PC-3 (cell line): Measurements from ENCODE around the gene LKAAEAR1. TPM values are rescaled to one million over a fixed set of nuclear protein-coding genes. Genes with fewer than 3 reads are reported as not detected.

ENCODE experiments used
- ATAC-seq: fragments of 200-7000 bp; cut with Tn5 transposase; 2 replicates; pipeline ENCODE4 v1.9.1; 2020; ENCODE audit warnings: mild to moderate bottlenecking, moderate library complexity
- BruUV-seq: library from RNA; stranded (reverse); fragments of 400-500 nt; replicated peaks from 2 replicates; lab custom pipeline; 2021; lab: Mats Ljungman, UMichigan
- CTCF ChIA-PET: fragments of 300-600 bp; sonication (Branson Sonifier 250); formaldehyde crosslinking; loops from one replicate; lab custom pipeline; 2022; ENCODE audit warnings: antibody characterized with exemption; lab: Charles Lee
- POLR2A ChIA-PET: fragments of 300-600 bp; sonication (Branson Sonifier 250); formaldehyde crosslinking; loops from one replicate; lab custom pipeline; 2022; ENCODE audit warnings: antibody characterized with exemption; ENCODE audit not compliant: unreplicated experiment; lab: Charles Lee
- DNase-seq: peaks from one replicate; pipeline ENCODE4 v3.0.0-alpha.2; 2015
- H2AFZ ChIP-seq: fragments of 300-600 bp; sonication (generic); 2 replicates; pipeline ENCODE4 v1.6.0; 2016; ENCODE audit warnings: antibody characterized with exemption, low read length
- H3F3A ChIP-seq: fragments of 300-600 bp; sonication (generic); one replicate; pipeline ENCODE4 v1.6.0; 2017; ENCODE audit warnings: antibody characterized with exemption, low read length, control low read depth, mild to moderate bottlenecking; ENCODE audit not compliant: unreplicated experiment
- H3K27ac ChIP-seq: fragments of 300-600 bp; sonication (generic); 2 replicates; pipeline ENCODE4 v1.5.1; 2016; ENCODE audit warnings: mild to moderate bottlenecking, low read length
- H3K27me3 ChIP-seq: fragments of 300-600 bp; sonication (generic); 2 replicates; pipeline ENCODE4 v1.6.1; 2016; ENCODE audit warnings: low read length, mixed read lengths
- H3K36me3 ChIP-seq: fragments of 300-600 bp; sonication (generic); 2 replicates; pipeline ENCODE4 v1.6.1; 2016; ENCODE audit warnings: low read depth, mixed run types, low read length, mixed read lengths
- H3K4me1 ChIP-seq: fragments of 300-600 bp; sonication (generic); 2 replicates; pipeline ENCODE4 v1.5.1; 2016; ENCODE audit warnings: low read length; ENCODE audit not compliant: insufficient read depth
- H3K4me2 ChIP-seq: fragments of 300-600 bp; sonication (generic); 2 replicates; pipeline ENCODE4 v1.6.0; 2016; ENCODE audit warnings: low read length
- H3K4me3 ChIP-seq: fragments of 300-600 bp; sonication (generic); 2 replicates; pipeline ENCODE4 v1.5.1; 2016; ENCODE audit warnings: mild to moderate bottlenecking, low read length, mixed read lengths
- H3K79me2 ChIP-seq: fragments of 300-600 bp; sonication (generic); 2 replicates; pipeline ENCODE4 v1.6.1; 2017; ENCODE audit warnings: low read length, mixed read lengths
- H3K9ac ChIP-seq: fragments of 300-600 bp; sonication (generic); 2 replicates; pipeline ENCODE4 v1.6.0; 2016; ENCODE audit warnings: mild to moderate bottlenecking, low read length
- H3K9me2 ChIP-seq: fragments of 300-600 bp; sonication (generic); replicated peaks from 2 replicates; pipeline ENCODE4 v1.6.1; 2016; ENCODE audit warnings: mixed run types, low read length, mixed read lengths
- H3K9me3 ChIP-seq: fragments of 300-600 bp; sonication (generic); 2 replicates; pipeline ENCODE4 v1.6.1; 2016; ENCODE audit warnings: low read length, mixed read lengths
- H4K20me1 ChIP-seq: fragments of 300-600 bp; sonication (generic); 2 replicates; pipeline ENCODE4 v1.6.1; 2016; ENCODE audit warnings: low read length, mixed read lengths
- EZH2 ChIP-seq: fragments of 300-600 bp; sonication (generic); IDR thresholded peaks from one replicate; pipeline ENCODE4 v1.6.1; 2017; ENCODE audit warnings: antibody characterized with exemption, mild to moderate bottlenecking, low read length; ENCODE audit not compliant: unreplicated experiment
- EZH2phosphoT487 ChIP-seq: fragments of 300-600 bp; sonication (generic); IDR thresholded peaks from 2 replicates; pipeline ENCODE4 v1.6.1; 2018; ENCODE audit warnings: mild to moderate bottlenecking, antibody characterized with exemption, low read length, borderline replicate concordance
- intact Hi-C: fragments of 100-400 bp; cut with micrococcal nuclease; formaldehyde crosslinking; loops from 2 replicates; pipeline ENCODE4 v1.9.0; 2023
- total RNA-seq: library from RNA; depleted of rRNA; stranded (reverse); fragments of >200 nt; gene quantifications from 2 replicates; pipeline ENCODE4 v1.2.3, GENCODE V29; 2014
- TF ChIP-seq, protein P1 (sequence below): fragments of 300-600 bp; sonication (generic); conservative IDR thresholded peaks from 2 replicates; pipeline ENCODE4 v1.5.1; 2017; ENCODE audit warnings: antibody characterized with exemption, low read depth, mild to moderate bottlenecking, low read length

Gene LKAAEAR1
- total RNA-seq, 1 experiment from 2014 or later = 1.1 TPM

DNA sequence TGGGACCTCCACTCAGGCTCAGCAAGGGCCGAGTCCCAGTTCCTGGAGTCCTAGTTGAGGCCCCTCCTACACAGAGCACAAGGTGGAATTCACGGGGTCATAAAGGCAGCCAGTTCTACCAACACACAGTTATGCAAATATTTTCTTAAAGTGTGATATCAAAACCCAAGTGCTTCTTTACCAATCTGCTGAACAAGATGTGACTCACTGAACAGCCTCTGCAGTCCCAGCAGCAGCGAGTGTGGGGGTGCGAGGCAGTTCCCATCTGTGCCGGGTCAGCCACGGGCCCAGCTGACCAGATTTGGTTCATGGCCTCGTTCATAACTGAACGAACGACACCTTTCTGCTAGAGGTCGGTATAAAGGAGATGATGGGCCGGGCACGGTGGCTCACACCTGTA is 25.7 kb downstream of the LKAAEAR1 start:
- Histone ChIP-seq H3K4me2 (peak overlapping the region; percentile 18; the same call in 1 of the 2 replicates), H3K9me2 (no peaks in the 10 kb centered on the region), H4K20me1 (no peaks in the 10 kb centered on the region), H3K4me3 (no peak overlapping the region), H3K27me3 (no peaks in the 10 kb centered on the region), H3K9me3 (no peaks in the 10 kb centered on the region), H3K27ac (no peak overlapping the region), H2AFZ (peak overlapping the region; percentile 36; the same call in 1 of the 2 replicates), H3K9ac (no peak overlapping the region), H3F3A (no peaks in the 10 kb centered on the region), H3K36me3 (no peaks in the 10 kb centered on the region), H3K79me2 (0 out of 2 replicates have a peak, but pooled peaks cover 3% of the 10 kb centered on the region), H3K4me1 (peaks cover 16% of the 10 kb centered on the region)
- ChIA-PET CTCF (no interaction called here), POLR2A (no interaction called here)
- no TSS peak for BruUV-seq
- intact Hi-C loops = no loop called here
- ATAC-seq = peak; percentile 13
- TF ChIP-seq EZH2 = no peak
- TF ChIP-seq EZH2phosphoT487 = no peak
- TF ChIP-seq, protein P1, sequence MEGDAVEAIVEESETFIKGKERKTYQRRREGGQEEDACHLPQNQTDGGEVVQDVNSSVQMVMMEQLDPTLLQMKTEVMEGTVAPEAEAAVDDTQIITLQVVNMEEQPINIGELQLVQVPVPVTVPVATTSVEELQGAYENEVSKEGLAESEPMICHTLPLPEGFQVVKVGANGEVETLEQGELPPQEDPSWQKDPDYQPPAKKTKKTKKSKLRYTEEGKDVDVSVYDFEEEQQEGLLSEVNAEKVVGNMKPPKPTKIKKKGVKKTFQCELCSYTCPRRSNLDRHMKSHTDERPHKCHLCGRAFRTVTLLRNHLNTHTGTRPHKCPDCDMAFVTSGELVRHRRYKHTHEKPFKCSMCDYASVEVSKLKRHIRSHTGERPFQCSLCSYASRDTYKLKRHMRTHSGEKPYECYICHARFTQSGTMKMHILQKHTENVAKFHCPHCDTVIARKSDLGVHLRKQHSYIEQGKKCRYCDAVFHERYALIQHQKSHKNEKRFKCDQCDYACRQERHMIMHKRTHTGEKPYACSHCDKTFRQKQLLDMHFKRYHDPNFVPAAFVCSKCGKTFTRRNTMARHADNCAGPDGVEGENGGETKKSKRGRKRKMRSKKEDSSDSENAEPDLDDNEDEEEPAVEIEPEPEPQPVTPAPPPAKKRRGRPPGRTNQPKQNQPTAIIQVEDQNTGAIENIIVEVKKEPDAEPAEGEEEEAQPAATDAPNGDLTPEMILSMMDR = no peak
- peak; percentile 26 for DNase-seq

DNA sequence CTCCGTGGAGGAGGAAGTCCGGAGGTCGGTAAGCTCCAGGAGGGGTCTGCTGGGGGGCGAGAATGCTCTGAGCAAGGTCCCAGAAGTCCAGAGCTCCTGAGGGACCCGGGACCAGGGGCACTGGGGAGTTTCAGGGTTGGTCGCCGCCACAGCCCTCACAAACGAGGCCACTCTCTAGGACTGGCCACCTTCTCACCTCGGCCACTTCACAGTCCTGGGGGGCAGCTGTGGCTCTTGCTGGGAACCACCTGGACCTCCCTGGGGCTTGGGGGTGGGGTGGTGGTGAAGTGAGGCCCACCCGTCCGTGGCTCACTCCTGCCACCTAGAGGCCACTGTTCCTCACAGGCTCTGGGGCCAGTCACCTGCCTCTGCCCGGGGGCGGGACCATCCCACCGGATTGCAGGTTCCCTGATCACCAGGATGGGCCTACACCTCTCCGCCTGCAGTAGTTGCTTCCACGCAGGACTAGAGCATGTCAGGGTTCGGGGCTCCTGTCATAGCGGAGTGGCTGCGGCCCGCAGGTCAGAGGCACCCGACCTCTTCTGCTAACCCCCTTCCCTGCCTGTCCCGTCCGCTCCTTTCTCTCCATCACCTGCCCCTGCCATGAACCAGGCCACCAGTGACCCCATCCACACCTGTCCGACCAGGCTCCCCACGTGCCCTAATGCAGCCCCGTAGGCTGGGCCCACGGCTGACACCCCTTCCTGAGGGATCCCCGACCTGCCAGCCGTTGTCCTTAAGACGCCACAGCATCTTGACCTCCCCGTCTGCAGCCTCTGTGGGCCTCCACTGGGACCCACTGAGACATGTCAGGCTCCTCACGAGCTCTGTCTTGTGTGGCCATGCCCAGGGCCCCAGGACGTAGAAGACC is 26.3 kb downstream of the LKAAEAR1 start:
- H3K27me3 ChIP-seq = no peaks in the 10 kb centered on the region
- no peak overlapping the region for H3K27ac ChIP-seq
- ATAC-seq = peak; percentile 82
- H2AFZ ChIP-seq = peak overlapping the region; percentile 36; the same call in 1 of the 2 replicates
- peak overlapping the region; percentile 18; the same call in 1 of the 2 replicates for H3K4me2 ChIP-seq
- ChIA-PET CTCF (interaction anchor here (0.6 kb wide), 1 partner anchor 25 kb away, joined by 3 read pairs; no protein-coding TSS in a partner anchor), POLR2A (no interaction called here)
- H3K4me3 ChIP-seq = no peak overlapping the region
- H3K9me2 ChIP-seq = no peaks in the 10 kb centered on the region
- no peak for TF ChIP-seq EZH2phosphoT487
- TF ChIP-seq, protein P1 = peak; percentile 83
- TF ChIP-seq EZH2 = no peak
- H3K36me3 ChIP-seq = no peaks in the 10 kb centered on the region
- H4K20me1 ChIP-seq = no peaks in the 10 kb centered on the region
- H3K79me2 ChIP-seq = no peaks in the 10 kb centered on the region
- H3K9me3 ChIP-seq = no peaks in the 10 kb centered on the region
- DNase-seq = peak; percentile 83
- no peaks in the 10 kb centered on the region for H3F3A ChIP-seq
- H3K4me1 ChIP-seq = peaks cover 16% of the 10 kb centered on the region
- no peak overlapping the region for H3K9ac ChIP-seq
- no TSS peak for BruUV-seq
- intact Hi-C loops = no loop called here
